ENCODE data around the gene UBAC1. TPM values are rescaled to one million over a fixed set of nuclear protein-coding genes. Genes with fewer than 3 reads are reported as not detected.

Gene UBAC1
- total RNA-seq, 1 experiment from 2014 or later, result 55.4 TPM

- H3K9me3 ChIP-seq, result no peaks in the 10 kb centered on the region
- TF ChIP-seq CTCF (IDR thresholded peaks at IDR 0.05; ENCODE audit: insufficient read depth in 1 of 2, low read depth in 1 of 2, low read length in 1 of 2, severe bottlenecking in 1 of 2, unreplicated experiment in 1 of 2), result no peak
- Mint-ChIP-seq H3K9me3 (ENCODE audit: unreplicated experiment) (peaks cover 27% of the 10 kb centered on the region), H3K36me3 (ENCODE audit: insufficient read depth, unreplicated experiment) (peaks cover 11% of the 10 kb centered on the region), H3K4me3 (ENCODE audit: unreplicated experiment) (no peak overlapping the region), H3K27ac (ENCODE audit: unreplicated experiment) (no peak overlapping the region), H3K4me1 (ENCODE audit: low read depth, unreplicated experiment) (peaks cover under 1% of the 10 kb centered on the region), H3K27me3 (ENCODE audit: insufficient read depth, unreplicated experiment) (no peaks in the 10 kb centered on the region)
- intact Hi-C loops (cut with micrococcal nuclease; ENCODE audit: unreplicated experiment), result no loop called here
- ChIA-PET CTCF (no interaction called here), POLR2A (no interaction called here)
- no peak for DNase-seq
- H3K36me3 ChIP-seq (ENCODE audit: control insufficient read depth, insufficient read depth, low read length), result peaks cover 1% of the 10 kb centered on the region; the same call in 1 of the 2 replicates
- BruUV-seq (replicated peaks), result no TSS peak
- H3K4me3 ChIP-seq (ENCODE audit: low read depth, low read length), result no peak overlapping the region
- no peaks in the 10 kb centered on the region for H3K27me3 ChIP-seq (replicated peaks; ENCODE audit: control insufficient read depth, insufficient read depth, low read length)
- no peaks in the 10 kb centered on the region for H3K4me1 ChIP-seq
These were observed 62.4 kb downstream of the UBAC1 start for GRCh38 chr9:135898634-135899407.

GRCh38 chr9:135896626-135897025 lies 64.5 kb downstream of the UBAC1 start:
- no peaks in the 10 kb centered on the region for H3K27me3 Mint-ChIP-seq (ENCODE audit: insufficient read depth, unreplicated experiment)
- ChIA-PET CTCF (interaction anchor here (0.6 kb wide), 1 partner anchor 11 kb away, joined by 3 read pairs; the partner anchor contains the start of gene CAMSAP1), POLR2A (no interaction called here)
- no peak for DNase-seq
- peaks cover under 1% of the 10 kb centered on the region for H3K36me3 Mint-ChIP-seq (ENCODE audit: insufficient read depth, unreplicated experiment)
- no peaks in the 10 kb centered on the region for H3K27me3 ChIP-seq (replicated peaks; ENCODE audit: control insufficient read depth, insufficient read depth, low read length)
- no TSS peak for BruUV-seq (replicated peaks)
- peaks cover 27% of the 10 kb centered on the region for H3K9me3 Mint-ChIP-seq (ENCODE audit: unreplicated experiment)
- no peak overlapping the region for H3K4me3 ChIP-seq (ENCODE audit: low read depth, low read length)
- no peaks in the 10 kb centered on the region for H3K9me3 ChIP-seq
- H3K4me3 Mint-ChIP-seq (ENCODE audit: unreplicated experiment), result no peak overlapping the region
- no peak for TF ChIP-seq CTCF (IDR thresholded peaks at IDR 0.05; ENCODE audit: insufficient read depth in 1 of 2, low read depth in 1 of 2, low read length in 1 of 2, severe bottlenecking in 1 of 2, unreplicated experiment in 1 of 2)
- peaks cover 11% of the 10 kb centered on the region for H3K4me1 Mint-ChIP-seq (ENCODE audit: low read depth, unreplicated experiment)
- H3K36me3 ChIP-seq (ENCODE audit: control insufficient read depth, insufficient read depth, low read length), result peaks cover 1% of the 10 kb centered on the region; the same call in 1 of the 2 replicates
- intact Hi-C loops (cut with micrococcal nuclease; ENCODE audit: unreplicated experiment), result no loop called here
- no peaks in the 10 kb centered on the region for H3K4me1 ChIP-seq
- H3K27ac Mint-ChIP-seq (ENCODE audit: unreplicated experiment), result no peak overlapping the region

- CTCF ChIA-PET, result no interaction called here
- H3K27me3 Mint-ChIP-seq (ENCODE audit: insufficient read depth, unreplicated experiment), result no peaks in the 10 kb centered on the region
- intact Hi-C loops (cut with micrococcal nuclease; ENCODE audit: unreplicated experiment), result no loop called here
- Histone ChIP-seq H3K4me3 (ENCODE audit: low read depth, low read length) (no peak overlapping the region), H3K9me3 (no peaks in the 10 kb centered on the region), H3K4me1 (no peaks in the 10 kb centered on the region), H3K27me3 (replicated peaks; ENCODE audit: control insufficient read depth, insufficient read depth, low read length) (no peaks in the 10 kb centered on the region), H3K36me3 (ENCODE audit: control insufficient read depth, insufficient read depth, low read length) (peaks cover under 1% of the 10 kb centered on the region; the same call in 1 of the 2 replicates)
- H3K36me3 Mint-ChIP-seq (ENCODE audit: insufficient read depth, unreplicated experiment), result no peaks in the 10 kb centered on the region
- no peak overlapping the region for H3K27ac Mint-ChIP-seq (ENCODE audit: unreplicated experiment)
- POLR2A ChIA-PET, result no interaction called here
- peaks cover 27% of the 10 kb centered on the region for H3K9me3 Mint-ChIP-seq (ENCODE audit: unreplicated experiment)
- H3K4me1 Mint-ChIP-seq (ENCODE audit: low read depth, unreplicated experiment), result peaks cover 11% of the 10 kb centered on the region
- no TSS peak for BruUV-seq (replicated peaks)
- DNase-seq, result no peak
- TF ChIP-seq CTCF (IDR thresholded peaks at IDR 0.05; ENCODE audit: insufficient read depth in 1 of 2, low read depth in 1 of 2, low read length in 1 of 2, severe bottlenecking in 1 of 2, unreplicated experiment in 1 of 2), result no peak
- no peak overlapping the region for H3K4me3 Mint-ChIP-seq (ENCODE audit: unreplicated experiment)
These were observed 65.0 kb downstream of the UBAC1 start for GRCh38 chr9:135896205-135896604.

Measured in Caco-2 (cell line).